Forelimb muscle (tissue), 1 donor: ENCODE data around the gene PAGE2. TPM values are rescaled to one million over a fixed set of nuclear protein-coding genes. Genes with fewer than 3 reads are reported as not detected.
"Not testable (repeated sequence)": the region's sequence is repeated elsewhere in the genome, so short reads cannot be mapped to it uniquely, and the experiment has no call there.

Experiments used
- DNase-seq: peaks from one replicate; pipeline ENCODE4 v3.0.0-alpha.2; 2013; ENCODE audit warnings: low read depth
- polyA plus RNA-seq: library from polyadenylated mRNA; unstranded; fragments of 120-200 nt; gene quantifications from one replicate; pipeline ENCODE4 v1.2.1, GENCODE V29; 2013; ENCODE audit not compliant: insufficient read length

The PAGE2 gene
- polyA plus RNA-seq = not detected

- no peak for DNase-seq
Measured at GRCh38 chrX:55088795-55089489, at the start of gene PAGE2. PAGE2 (plus strand) TSS chrX:55089018; CDS start chrX:55090021, 1,003 bp downstream.

GRCh38 chrX:55039471-55039870 lies 49.3 kb upstream of the PAGE2 start:
- no peak for DNase-seq

- DNase-seq = no peak
Measured at GRCh38 chrX:55041514-55041913, 47.3 kb upstream of the PAGE2 start.

GRCh38 chrX:55050599-55050998 lies 38.2 kb upstream of the PAGE2 start:
- not testable (repeated sequence) for DNase-seq

- DNase-seq = no peak
Measured at GRCh38 chrX:55056820-55057674, 31.8 kb upstream of the PAGE2 start.

- DNase-seq = peak; percentile 35
Measured at GRCh38 chrX:55057675-55058249, 31.1 kb upstream of the PAGE2 start.

GRCh38 chrX:55067180-55067579 lies 21.6 kb upstream of the PAGE2 start:
- not testable (repeated sequence) for DNase-seq

GRCh38 chrX:55072286-55072685 lies 16.5 kb upstream of the PAGE2 start:
- DNase-seq = no peak

- no peak for DNase-seq
Measured at GRCh38 chrX:55074851-55075467, 13.9 kb upstream of the PAGE2 start, which contains the start of gene PAGE2B. PAGE2B (plus strand) TSS chrX:55075030; CDS start chrX:55076042, 1,012 bp downstream.

- no peak for DNase-seq
Measured at GRCh38 chrX:55098691-55099090, 9.9 kb downstream of the PAGE2 start.

- no peak for DNase-seq
Measured at GRCh38 chrX:55099162-55099561, 10.3 kb downstream of the PAGE2 start.

GRCh38 chrX:55102754-55103153 lies 13.9 kb downstream of the PAGE2 start:
- DNase-seq = no peak

GRCh38 chrX:55107262-55107661 lies 18.4 kb downstream of the PAGE2 start:
- no peak for DNase-seq

- no peak for DNase-seq
Measured at GRCh38 chrX:55107911-55108310, 19.1 kb downstream of the PAGE2 start.

- no peak for DNase-seq
Measured at GRCh38 chrX:55109306-55109705, 20.5 kb downstream of the PAGE2 start.

GRCh38 chrX:55111578-55112254 lies 22.9 kb downstream of the PAGE2 start:
- DNase-seq = no peak

- DNase-seq = not testable (repeated sequence)
Measured at GRCh38 chrX:55116589-55116988, 27.8 kb downstream of the PAGE2 start.

GRCh38 chrX:55118574-55118973 lies 29.8 kb downstream of the PAGE2 start:
- DNase-seq = no peak

- no peak for DNase-seq
Measured at GRCh38 chrX:55119271-55119670, 30.5 kb downstream of the PAGE2 start.

- no peak for DNase-seq
Measured at GRCh38 chrX:55119712-55120111, 30.9 kb downstream of the PAGE2 start.

- no peak for DNase-seq
Measured at GRCh38 chrX:55120761-55121358, 32.0 kb downstream of the PAGE2 start.
